HepG2 (cell line): ENCODE results near the gene PNKD. TPM values are rescaled to one million over a fixed set of nuclear protein-coding genes. Genes with fewer than 3 reads are reported as not detected.

Source experiments
- ASH2L ChIP-seq: fragments of 300-600, 200-600 bp; sonication (generic); IDR thresholded peaks from 2 replicates; pipeline ENCODE4 v1.7.0; 2017; ENCODE audit warnings: low read depth, mild to moderate bottlenecking, moderate library complexity, mixed read lengths, low read length; ENCODE audit not compliant: insufficient read length
- CBFB ChIP-seq: sonication (generic); formaldehyde crosslinking; IDR thresholded peaks from 2 replicates; pipeline ENCODE4 v1.4.0; 2020; ENCODE audit warnings: missing genetic modification reagents
- CREB3 ChIP-seq: sonication (generic); formaldehyde crosslinking; IDR thresholded peaks from 2 replicates; pipeline ENCODE4 v1.5.0; 2020; ENCODE audit warnings: missing genetic modification reagents
- EP300 ChIP-seq, 3 experiments: sonication (generic) in 1 of 3; formaldehyde crosslinking in 1 of 3; IDR thresholded peaks; 2 replicates each; pipeline versions ENCODE4 v1.5.1 to v1.6.1; 2011 to 2020; ENCODE audit warnings: low read depth in 2 of 3, low read length in 2 of 3, borderline replicate concordance in 1 of 3, improper control_type of control experiment in 1 of 3, mild to moderate bottlenecking in 1 of 3, missing genetic modification reagents in 1 of 3, moderate library complexity in 1 of 3
- FOXK2 ChIP-seq: fragments of 450-650 bp; IDR thresholded peaks from 2 replicates; pipeline ENCODE4 v1.6.1; 2016
- JARID2 ChIP-seq: sonication (generic); formaldehyde crosslinking; IDR thresholded peaks from 2 replicates; pipeline ENCODE4 v1.8.1; 2023; ENCODE audit warnings: missing genetic modification reagents, inconsistent platforms; ENCODE audit not compliant: insufficient replicate concordance
- KMT2A ChIP-seq: sonication (generic); formaldehyde crosslinking; IDR thresholded peaks from 2 replicates; pipeline ENCODE4 v1.4.0; 2020; ENCODE audit warnings: missing genetic modification reagents
- MBD4 ChIP-seq: IDR thresholded peaks from 2 replicates; pipeline ENCODE4 v1.6.1; 2012; ENCODE audit warnings: low read length, inconsistent platforms, borderline replicate concordance
- MLX ChIP-seq: IDR thresholded peaks from 2 replicates; pipeline ENCODE4 v1.6.1; 2016
- NBN ChIP-seq: fragments of 450-650 bp; conservative IDR thresholded peaks from 2 replicates; pipeline ENCODE4 v1.6.1; 2017
- NONO ChIP-seq, 2 experiments: fragments of 450-650 bp in 1 of 2; sonication (generic) in 1 of 2; formaldehyde crosslinking in 1 of 2; IDR thresholded peaks in 1 of 2; conservative IDR thresholded peaks in 1 of 2; 2 replicates each; pipeline versions ENCODE4 v1.6.1 to v1.8.0; 2017 to 2022; ENCODE audit warnings: mild to moderate bottlenecking in 1 of 2, missing genetic modification reagents in 1 of 2, moderate library complexity in 1 of 2
- NR2F6 ChIP-seq, 2 experiments: IDR thresholded peaks; 2 replicates each; pipeline ENCODE4 v1.6.1; 2016; ENCODE audit warnings: antibody characterized with exemption in 1 of 2, mild to moderate bottlenecking in 1 of 2
- RFXAP ChIP-seq: sonication (generic); formaldehyde crosslinking; IDR thresholded peaks from 2 replicates; pipeline ENCODE4 v1.4.0; 2020; ENCODE audit warnings: missing genetic modification reagents, borderline replicate concordance
- SALL2 ChIP-seq: sonication (generic); formaldehyde crosslinking; IDR thresholded peaks from 2 replicates; pipeline ENCODE4 v1.8.1; 2023; ENCODE audit warnings: mild to moderate bottlenecking, missing genetic modification reagents, inconsistent platforms
- SETDB1 ChIP-seq: sonication (generic); formaldehyde crosslinking; IDR thresholded peaks from 2 replicates; pipeline ENCODE4 v1.5.1; 2020; ENCODE audit warnings: missing genetic modification reagents, mild to moderate bottlenecking, borderline replicate concordance
- SMAD9 ChIP-seq: sonication (generic); formaldehyde crosslinking; IDR thresholded peaks from 2 replicates; pipeline ENCODE4 v1.5.1; 2020; ENCODE audit warnings: mild to moderate bottlenecking, missing genetic modification reagents
- SRSF9 ChIP-seq: fragments of 200-400 bp; formaldehyde crosslinking; IDR thresholded peaks from 2 replicates; pipeline ENCODE4 v1.6.1; 2018; ENCODE audit warnings: borderline replicate concordance, mild to moderate bottlenecking, low read depth, low read length; ENCODE audit not compliant: insufficient read depth, poor library complexity, severe bottlenecking
- ZBTB7A ChIP-seq: sonication (generic); formaldehyde crosslinking; IDR thresholded peaks from 2 replicates; pipeline ENCODE4 v1.8.0; 2022; ENCODE audit warnings: mild to moderate bottlenecking, missing genetic modification reagents
- ZNF597 ChIP-seq: sonication (generic); formaldehyde crosslinking; IDR thresholded peaks from 2 replicates; pipeline ENCODE4 v1.5.0; 2020; ENCODE audit warnings: missing genetic modification reagents
- ZNF660 ChIP-seq: sonication (generic); formaldehyde crosslinking; IDR thresholded peaks from 2 replicates; pipeline ENCODE4 v1.5.1; 2020; ENCODE audit warnings: mild to moderate bottlenecking, low read depth, missing genetic modification reagents, borderline replicate concordance
- ZNF703 ChIP-seq: sonication (generic); formaldehyde crosslinking; IDR thresholded peaks from 2 replicates; pipeline ENCODE4 v1.5.1; 2020; ENCODE audit warnings: missing genetic modification reagents, mild to moderate bottlenecking, moderate library complexity, borderline replicate concordance
- ZNF746 ChIP-seq: sonication (generic); formaldehyde crosslinking; IDR thresholded peaks from 2 replicates; pipeline ENCODE4 v1.8.0; 2022; ENCODE audit warnings: mild to moderate bottlenecking, missing genetic modification reagents
- ZNF75D ChIP-seq: sonication (generic); formaldehyde crosslinking; IDR thresholded peaks from 2 replicates; pipeline ENCODE4 v1.8.1; 2023; ENCODE audit warnings: missing genetic modification reagents, mild to moderate bottlenecking, borderline replicate concordance
- ZNF792 ChIP-seq: IDR thresholded peaks from 2 replicates; pipeline ENCODE4 v1.6.1; 2016
- ZNF883 ChIP-seq: sonication (generic); formaldehyde crosslinking; IDR thresholded peaks from 2 replicates; pipeline ENCODE4 v1.5.1; 2020; ENCODE audit warnings: mild to moderate bottlenecking, missing genetic modification reagents; ENCODE audit errors: not compliant biosample characterization
- polyA plus RNA-seq, 8 experiments: library from polyadenylated mRNA; depleted of rRNA in 3 of 8; stranded (reverse) in 7 of 8; unstranded in 1 of 8; fragments of >200 nt; fragmentation: Illumina TruSeq in 4 of 8; extraction: Trizol in 4 of 8; gene quantifications; 2 replicates each; pipeline versions ENCODE4 v1.2.1 to v1.2.3, GENCODE V29; 2011 to 2016; ENCODE audit warnings: low read depth in 4 of 8, missing spikeins in 1 of 8, mixed read lengths in 1 of 8; ENCODE audit not compliant: insufficient read depth in 1 of 8
- total RNA-seq, 5 experiments: library from RNA; depleted of rRNA; stranded (reverse); fragments of >200 nt; fragmentation: Illumina TruSeq; extraction: Trizol; gene quantifications; 2 replicates each; pipeline ENCODE4 v1.2.3, GENCODE V29; 2016; ENCODE audit warnings: low read depth in 1 of 5
- TF ChIP-seq, protein P1 (sequence below): sonication (generic); formaldehyde crosslinking; IDR thresholded peaks from 2 replicates; pipeline ENCODE4 v1.4.0; 2020; ENCODE audit warnings: missing genetic modification reagents, borderline replicate concordance

PNKD gene
- total and polyA plus RNA-seq, 2 of the 13 experiments (the other 11 are each of a cell fraction or from before 2014, with no cell fraction given), result 55.9 to 80.4 TPM

- TF ChIP-seq NONO (IDR thresholded peaks at IDR 0.05), result no peak
- TF ChIP-seq NONO (CRISPR knock-in tag; conservative IDR thresholded peaks at IDR 0.05), result no peak
- TF ChIP-seq ZNF746, result no peak
- TF ChIP-seq NR2F6 (IDR thresholded peaks at IDR 0.05), result no peak
- TF ChIP-seq NR2F6 (CRISPR knock-in tag; IDR thresholded peaks at IDR 0.05), result 0 out of 2 replicates have a peak, but pooled peaks have one; percentile 14
- TF ChIP-seq KMT2A (CRISPR knock-in tag), result no peak
- TF ChIP-seq JARID2 (CRISPR knock-in tag), result no peak
- no peak for TF ChIP-seq ZBTB7A (CRISPR knock-in tag)
- no peak for TF ChIP-seq MBD4
- no peak for TF ChIP-seq ZNF75D
- TF ChIP-seq SRSF9, result no peak
- no peak for TF ChIP-seq ZNF597 (CRISPR knock-in tag)
- TF ChIP-seq ZNF660, result no peak
- TF ChIP-seq ZNF792, result peak; percentile 79; the same call in 1 of the 2 replicates
- TF ChIP-seq, protein P1, sequence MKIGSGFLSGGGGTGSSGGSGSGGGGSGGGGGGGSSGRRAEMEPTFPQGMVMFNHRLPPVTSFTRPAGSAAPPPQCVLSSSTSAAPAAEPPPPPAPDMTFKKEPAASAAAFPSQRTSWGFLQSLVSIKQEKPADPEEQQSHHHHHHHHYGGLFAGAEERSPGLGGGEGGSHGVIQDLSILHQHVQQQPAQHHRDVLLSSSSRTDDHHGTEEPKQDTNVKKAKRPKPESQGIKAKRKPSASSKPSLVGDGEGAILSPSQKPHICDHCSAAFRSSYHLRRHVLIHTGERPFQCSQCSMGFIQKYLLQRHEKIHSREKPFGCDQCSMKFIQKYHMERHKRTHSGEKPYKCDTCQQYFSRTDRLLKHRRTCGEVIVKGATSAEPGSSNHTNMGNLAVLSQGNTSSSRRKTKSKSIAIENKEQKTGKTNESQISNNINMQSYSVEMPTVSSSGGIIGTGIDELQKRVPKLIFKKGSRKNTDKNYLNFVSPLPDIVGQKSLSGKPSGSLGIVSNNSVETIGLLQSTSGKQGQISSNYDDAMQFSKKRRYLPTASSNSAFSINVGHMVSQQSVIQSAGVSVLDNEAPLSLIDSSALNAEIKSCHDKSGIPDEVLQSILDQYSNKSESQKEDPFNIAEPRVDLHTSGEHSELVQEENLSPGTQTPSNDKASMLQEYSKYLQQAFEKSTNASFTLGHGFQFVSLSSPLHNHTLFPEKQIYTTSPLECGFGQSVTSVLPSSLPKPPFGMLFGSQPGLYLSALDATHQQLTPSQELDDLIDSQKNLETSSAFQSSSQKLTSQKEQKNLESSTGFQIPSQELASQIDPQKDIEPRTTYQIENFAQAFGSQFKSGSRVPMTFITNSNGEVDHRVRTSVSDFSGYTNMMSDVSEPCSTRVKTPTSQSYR (CRISPR knock-in tag), result no peak
- TF ChIP-seq SALL2, result no peak
- no peak for TF ChIP-seq ASH2L
- no peak for TF ChIP-seq RFXAP
- peak; percentile 51; the same call in 1 of the 2 replicates for TF ChIP-seq SMAD9 (CRISPR knock-in tag)
- no peak for TF ChIP-seq CBFB
- TF ChIP-seq NBN, result no peak
- TF ChIP-seq CREB3 (CRISPR knock-in tag), result no peak
- TF ChIP-seq ZNF883 (CRISPR knock-in tag), result peak; percentile 27
- TF ChIP-seq SETDB1 (CRISPR knock-in tag), result no peak
- no peak for TF ChIP-seq ZNF703 (CRISPR knock-in tag)
- TF ChIP-seq EP300 (IDR thresholded peaks at IDR 0.05; ENCODE audit: low read depth in 2 of 2, low read length in 2 of 2), result no peak
- TF ChIP-seq EP300 (CRISPR knock-in tag; IDR thresholded peaks at IDR 0.05; ENCODE audit: borderline replicate concordance), result no peak
- TF ChIP-seq MLX, result no peak
- TF ChIP-seq FOXK2, result no peak
Observed at GRCh38 chr2:218296847-218297246, 26.5 kb downstream of the PNKD start (continued).
